Measurements from ENCODE around the gene TANK.
"Not testable (repeated sequence)": the region's sequence is repeated elsewhere in the genome, so short reads cannot be mapped to it uniquely, and the experiment has no call there.

- not testable (repeated sequence) for TF ChIP-seq ATM (IDR thresholded peaks at IDR 0.05; ENCODE audit: borderline replicate concordance); ZC3H13 (CRISPR knock-in tag; IDR thresholded peaks at IDR 0.05); PATZ1 (CRISPR knock-in tag; IDR thresholded peaks at IDR 0.05); ZNF607 (CRISPR knock-in tag; IDR thresholded peaks at IDR 0.05; ENCODE audit: borderline replicate concordance); CCAR2 (optimal IDR thresholded peaks at IDR 0.05; ENCODE audit: low read depth, low read length); RNF219 (CRISPR knock-in tag; IDR thresholded peaks at IDR 0.05)
These were observed 121.5 kb downstream of the TANK start for GRCh38 chr2:161281615-161282310.

Measured in HepG2 (cell line).